Upper lobe of left lung (tissue), 6 donors: ENCODE measurements around the gene PARN. TPM values are rescaled to one million over a fixed set of nuclear protein-coding genes. Genes with fewer than 3 reads are reported as not detected.
A peak's percentile ranks its signal among the peaks of the same experiment; 100 is the strongest.
"Not testable (repeated sequence)": the region's sequence is repeated elsewhere in the genome, so short reads cannot be mapped to it uniquely, and the experiment has no call there.

Source experiments
- ATAC-seq, 2 donors: fragments of 200-7000 bp; cut with Tn5 transposase; one replicate each; pipeline ENCODE4 v1.9.1; 2022; ENCODE audit warnings: mild to moderate bottlenecking in 2 of 2, moderate library complexity in 2 of 2; ENCODE audit not compliant: low FRiP score in 2 of 2
- DNase-seq, 2 donors: peaks; one replicate each; pipeline ENCODE4 v3.0.0-alpha.2; 2019 to 2020
- H3K27ac ChIP-seq, 4 donors: fragments of 200-600 bp; sonication (generic); one replicate each; pipeline ENCODE4 v1.5.1; 2016 to 2019
- H3K27me3 ChIP-seq, 4 donors: fragments of 200-600 bp; sonication (generic); one replicate each; pipeline ENCODE4 v1.5.1; 2017 to 2019
- H3K36me3 ChIP-seq, 4 donors: fragments of 200-600 bp; sonication (generic); one replicate each; pipeline ENCODE4 v1.5.1; 2016 to 2019
- H3K4me1 ChIP-seq, 4 donors: fragments of 200-600 bp; sonication (generic); one replicate each; pipeline ENCODE4 v1.5.1; 2018 to 2019
- H3K4me3 ChIP-seq, 4 donors: fragments of 200-600 bp; sonication (generic); one replicate each; pipeline ENCODE4 v1.5.1; 2017 to 2019; ENCODE audit warnings: mild to moderate bottlenecking in 2 of 4, moderate library complexity in 1 of 4
- H3K9me3 ChIP-seq, 4 donors: fragments of 200-600 bp; sonication (generic); one replicate each; pipeline ENCODE4 v1.5.1; 2018 to 2019
- CTCF ChIP-seq, 6 experiments: fragments of 450-650 bp in 4 of 6; fragments of 200-600 bp in 2 of 6; sonication (generic) in 2 of 6; IDR thresholded peaks; one replicate each; pipeline ENCODE4 v1.5.1; 2016 to 2019; ENCODE audit warnings: antibody characterized with exemption in 6 of 6
- EP300 ChIP-seq, 4 donors: sonication (generic); formaldehyde crosslinking; IDR thresholded peaks; one replicate each; pipeline ENCODE4 v1.5.1; 2017; ENCODE audit warnings: antibody characterized with exemption in 4 of 4, control low read depth in 2 of 4
- POLR2A ChIP-seq, 4 donors: fragments of 450-650 bp; IDR thresholded peaks; one replicate each; pipeline ENCODE4 v1.5.1; 2016 to 2017; ENCODE audit warnings: antibody characterized with exemption in 4 of 4, mild to moderate bottlenecking in 2 of 4
- POLR2AphosphoS5 ChIP-seq, 2 donors: sonication (generic); formaldehyde crosslinking; IDR thresholded peaks; one replicate each; pipeline ENCODE4 v1.5.1; 2017; ENCODE audit warnings: antibody characterized with exemption in 2 of 2
- WGBS, 2 donors: methylation state at CpG; one replicate each; pipeline ENCODE4 v1.1.5; 2017 to 2018; 5-methylcytosine and 5-hydroxymethylcytosine counted together
- total RNA-seq, 6 donors: library from RNA; depleted of rRNA in 4 of 6; stranded (reverse); fragments of >200 nt in 4 of 6; gene quantifications; one replicate each; pipeline versions ENCODE4 v1.1.0 to v1.2.1, GENCODE V29; 2016 to 2021
- donor health status: DM: no; HTN: no; CAD: no; lungs with moderate emphysema.
- donor health status: DM: no; HTN: yes; CAD: no; lungs with severe emphysema.

Gene PARN
- total RNA-seq, 6 donors from 2014 or later = 25.6 to 133 (median 37.3) TPM

- 83 to 100% methylated on average over 1 of the region's 1 CpG for WGBS, 2 donors
- ATAC-seq (no peak), DNase-seq (no peak)
- Histone ChIP-seq H3K27ac (no peak overlapping the region), H3K4me3 (no peak overlapping the region), H3K27me3 (no peaks in the 10 kb centered on the region), H3K36me3 (peaks cover 6 to 78% (median 56%) of the 10 kb centered on the region in 4 donors), H3K4me1 (peaks cover 0 to 24% (median 0%) of the 10 kb centered on the region in 4 donors), H3K9me3 (no peaks in the 10 kb centered on the region)
- TF ChIP-seq POLR2AphosphoS5 (IDR thresholded peaks at IDR 0.05) (no peak), EP300 (IDR thresholded peaks at IDR 0.05) (no peak), CTCF (IDR thresholded peaks at IDR 0.05) (no peak)
Observed at GRCh38 chr16:14576532-14576931, 53.5 kb downstream of the PARN start.

GRCh38 chr16:14576069-14576468, 54.0 kb downstream of the PARN start:
- H3K9me3 ChIP-seq = no peaks in the 10 kb centered on the region
- H3K27me3 ChIP-seq = no peaks in the 10 kb centered on the region
- H3K27ac ChIP-seq = no peak overlapping the region
- 92 to 97% methylated on average over 3 of the region's 3 CpGs for WGBS, 2 donors
- peaks cover 0 to 26% (median 0%) of the 10 kb centered on the region in 4 donors for H3K4me1 ChIP-seq
- ATAC-seq (no peak), DNase-seq (no peak)
- H3K36me3 ChIP-seq = peaks cover 5 to 74% (median 51%) of the 10 kb centered on the region in 4 donors
- H3K4me3 ChIP-seq = no peak overlapping the region
- no peak for TF ChIP-seq CTCF (IDR thresholded peaks at IDR 0.05)

DNA sequence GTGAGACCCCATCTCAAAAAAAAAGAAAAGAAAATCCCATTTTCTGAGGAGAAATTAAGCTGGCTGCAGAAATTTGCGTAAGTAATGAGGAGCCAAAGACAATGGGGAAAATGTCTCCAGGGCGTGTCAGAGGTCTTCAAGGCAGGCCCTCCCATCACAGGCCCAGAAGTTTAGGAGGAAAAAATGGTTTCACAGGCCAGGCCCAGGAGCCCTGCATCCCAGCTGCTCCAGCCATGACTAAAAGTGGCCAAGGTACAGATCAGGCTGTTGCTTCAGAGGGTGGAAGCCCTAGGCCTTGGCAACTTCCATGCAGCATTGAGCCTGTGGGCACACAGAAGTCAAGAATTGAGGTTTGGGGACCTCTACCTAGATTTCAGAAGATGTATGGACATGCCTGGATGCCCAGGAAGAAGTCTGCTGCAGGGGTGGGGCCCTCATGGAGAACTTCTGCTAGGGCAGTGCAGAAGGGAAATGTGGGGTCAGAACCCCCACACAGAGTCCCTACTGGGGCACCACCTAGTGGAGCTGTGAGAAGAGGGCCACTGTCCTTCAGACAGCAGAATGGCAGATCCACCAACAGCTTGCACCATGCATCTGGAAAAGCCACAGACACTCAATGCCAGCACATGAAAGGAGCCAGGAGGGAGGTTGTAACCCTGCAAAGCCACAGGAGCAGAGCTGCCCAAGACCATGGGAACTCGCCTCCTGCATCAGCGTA, 55.2 kb downstream of the PARN start:
- H3K27me3 ChIP-seq, H3K4me3 ChIP-seq, DNase-seq, H3K9me3 ChIP-seq, ATAC-seq, H3K27ac ChIP-seq: not testable (repeated sequence)
- H3K36me3 ChIP-seq = peaks cover 0 to 61% (median 41%) of the 10 kb centered on the region in 4 donors
- 87 to 94% methylated on average over 4 of the region's 4 CpGs for WGBS, 2 donors
- H3K4me1 ChIP-seq = peaks cover 0 to 26% (median 0%) of the 10 kb centered on the region in 4 donors

- 70 to 78% methylated on average over 2 of the region's 2 CpGs for WGBS, 2 donors
- no peaks in the 10 kb centered on the region for H3K27me3 ChIP-seq
- H3K4me3 ChIP-seq = no peak overlapping the region
- ATAC-seq (no peak), DNase-seq (no peak)
- TF ChIP-seq EP300 (IDR thresholded peaks at IDR 0.05) (peak in 1 of 4 donors; percentile 66), POLR2A (IDR thresholded peaks at IDR 0.05) (no peak)
- H3K27ac ChIP-seq = no peak overlapping the region
- no peaks in the 10 kb centered on the region for H3K9me3 ChIP-seq
- H3K4me1 ChIP-seq = peaks cover 0 to 16% (median under 1%) of the 10 kb centered on the region in 4 donors
- H3K36me3 ChIP-seq = peaks cover 0 to 38% (median 26%) of the 10 kb centered on the region in 4 donors
Observed at GRCh38 chr16:14572535-14572934, 57.5 kb downstream of the PARN start.

GRCh38 chr16:14569213-14569612, 60.8 kb downstream of the PARN start:
- ATAC-seq = no peak
- H3K4me1 ChIP-seq = peaks cover 12 to 48% (median 27%) of the 10 kb centered on the region in 4 donors
- H3K27me3 ChIP-seq = no peaks in the 10 kb centered on the region
- WGBS, 2 donors = 68 to 77% methylated on average over 4 of the region's 4 CpGs
- H3K9me3 ChIP-seq = no peaks in the 10 kb centered on the region
- peaks cover 0 to 5% (median under 1%) of the 10 kb centered on the region in 4 donors for H3K36me3 ChIP-seq
- H3K4me3 ChIP-seq = no peak overlapping the region
- TF ChIP-seq EP300 (IDR thresholded peaks at IDR 0.05) (no peak), POLR2AphosphoS5 (IDR thresholded peaks at IDR 0.05) (no peak), CTCF (IDR thresholded peaks at IDR 0.05) (no peak), POLR2A (IDR thresholded peaks at IDR 0.05) (no peak)
- no peak overlapping the region for H3K27ac ChIP-seq
- no peak for DNase-seq

DNA sequence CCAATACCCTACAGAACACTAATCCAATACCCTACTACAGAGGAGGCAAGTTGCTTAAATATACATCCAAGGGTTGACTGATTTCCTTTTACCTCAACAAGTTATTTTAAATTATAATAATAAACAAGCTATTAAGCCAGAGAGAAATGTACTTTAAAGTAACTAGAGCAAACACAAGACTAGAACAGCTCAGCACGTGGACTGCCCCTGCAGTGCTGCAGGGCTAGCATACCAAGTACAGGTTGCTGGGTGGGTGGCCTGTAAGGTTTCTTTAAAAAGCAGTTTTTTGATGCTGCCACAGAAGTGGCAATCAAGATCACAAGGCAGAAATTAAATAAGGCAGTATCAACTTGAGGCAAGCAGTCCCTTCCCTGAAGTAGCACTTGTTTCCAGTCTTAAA, 63.5 kb downstream of the PARN start:
- ATAC-seq = no peak
- 64 to 84% methylated on average over 1 of the region's 1 CpG for WGBS, 2 donors
- no peak for TF ChIP-seq POLR2A (IDR thresholded peaks at IDR 0.05)
- TF ChIP-seq POLR2AphosphoS5 (IDR thresholded peaks at IDR 0.05) = no peak
- TF ChIP-seq CTCF (IDR thresholded peaks at IDR 0.05) = no peak
- TF ChIP-seq EP300 (IDR thresholded peaks at IDR 0.05) = no peak
- Histone ChIP-seq H3K4me1 (peaks cover 12 to 43% (median 30%) of the 10 kb centered on the region in 4 donors), H3K4me3 (no peak overlapping the region), H3K9me3 (no peaks in the 10 kb centered on the region), H3K27ac (no peak overlapping the region), H3K27me3 (no peaks in the 10 kb centered on the region), H3K36me3 (no peaks in the 10 kb centered on the region)
- no peak for DNase-seq
